K562 (cell line): ENCODE results near the gene LYRM1. TPM values are rescaled to one million over a fixed set of nuclear protein-coding genes. Genes with fewer than 3 reads are reported as not detected.
A peak's percentile ranks its signal among the peaks of the same experiment; 100 is the strongest.

Experiments
- ATAC-seq: fragments of 200-7000 bp; cut with Tn5 transposase; 3 replicates; pipeline ENCODE4 v1.9.1; 2020; ENCODE audit warnings: moderate library complexity
- BruUV-seq: library from RNA; stranded (reverse); fragments of 400-500 nt; replicated peaks from 2 replicates; lab custom pipeline; 2021; lab: Mats Ljungman, UMichigan
- CTCF ChIA-PET: fragments of 300-600 bp; formaldehyde crosslinking; extraction: SDS; loops from one replicate; lab custom pipeline; 2021; ENCODE audit warnings: low intra/inter-chr PET ratio; lab: Yijun Ruan, JAX
- POLR2A ChIA-PET: fragments of 300-600, 350-650 bp; sonication (Branson Sonifier 250); formaldehyde crosslinking; extraction: SDS; loops from one replicate; lab custom pipeline; 2021; ENCODE audit warnings: antibody characterized with exemption, inconsistent platforms; lab: Yijun Ruan, JAX
- DNase-seq, 4 experiments: peaks; one replicate each; pipeline versions ENCODE4 v3.0.0 to v3.0.0-alpha.2; 2011 to 2018; ENCODE audit warnings: low spot score in 3 of 4, mixed read lengths in 3 of 4; ENCODE audit errors: extremely low read depth in 1 of 4
- FAIRE-seq: peaks from 2 replicates; lab custom pipeline; 2011; peaks lifted over from hg19 to GRCh38; lab: Jason Lieb, UNC
- H2AFZ ChIP-seq: 2 replicates; pipeline ENCODE4 v1.6.0; 2011; ENCODE audit warnings: low read depth, low read length, control low read depth, inconsistent platforms
- H3K27ac ChIP-seq: fragments of 200-600 bp; 3 replicates; pipeline ENCODE4 v1.8.0; 2011; ENCODE audit warnings: low read depth, mild to moderate bottlenecking, control low read depth, inconsistent platforms, low read length, moderate library complexity, mixed read lengths; ENCODE audit errors: extremely low read depth
- H3K27me3 ChIP-seq, 2 experiments: fragments of 300-600 bp in 1 of 2; 2 replicates in 1 of 2; 3 replicates in 1 of 2; pipeline versions ENCODE4 v1.6.0 to v1.8.0; 2011; ENCODE audit warnings: inconsistent platforms in 2 of 2, low read length in 2 of 2, mild to moderate bottlenecking in 1 of 2, mixed read lengths in 1 of 2, moderate library complexity in 1 of 2; ENCODE audit not compliant: control insufficient read depth in 2 of 2, insufficient read depth in 2 of 2
- H3K36me3 ChIP-seq: fragments of 300-600 bp; 3 replicates; pipeline ENCODE4 v1.8.0; 2011; ENCODE audit warnings: mild to moderate bottlenecking, low read length, inconsistent platforms; ENCODE audit not compliant: control insufficient read depth, insufficient read depth
- H3K4me1 ChIP-seq, 2 experiments: fragments of 200-600 bp in 1 of 2; replicated peaks in 1 of 2; 2 replicates in 1 of 2; 3 replicates in 1 of 2; pipeline versions ENCODE4 v1.5.1 to v1.8.0; 2011; ENCODE audit warnings: inconsistent platforms in 2 of 2, low read length in 2 of 2, mild to moderate bottlenecking in 1 of 2, mixed read lengths in 1 of 2, moderate library complexity in 1 of 2; ENCODE audit not compliant: control insufficient read depth in 2 of 2, insufficient read depth in 2 of 2
- H3K4me2 ChIP-seq: 2 replicates; pipeline ENCODE4 v1.6.1; 2011; ENCODE audit warnings: low read length, control low read depth, inconsistent platforms, mixed read lengths; ENCODE audit not compliant: insufficient read depth
- H3K4me3 ChIP-seq: fragments of 200-600 bp; sonication (generic), shearing (Covaris generic); 2 replicates; pipeline ENCODE4 v1.5.1; 2016; ENCODE audit warnings: control low read depth, inconsistent platforms
- H3K79me2 ChIP-seq: fragments of 200-600 bp; 3 replicates; pipeline ENCODE4 v1.8.0; 2011; ENCODE audit warnings: low read length, inconsistent platforms; ENCODE audit not compliant: control insufficient read depth, insufficient read depth
- H3K9ac ChIP-seq, 2 experiments: 2 replicates each; pipeline versions ENCODE4 v1.6.0 to v1.6.1; 2011; ENCODE audit warnings: low read depth in 2 of 2, low read length in 2 of 2, control low read depth in 1 of 2, inconsistent platforms in 1 of 2, mild to moderate bottlenecking in 1 of 2, mixed read lengths in 1 of 2; ENCODE audit not compliant: insufficient read depth in 1 of 2
- H3K9me1 ChIP-seq: one replicate; pipeline ENCODE4 v1.6.0; 2011; ENCODE audit warnings: inconsistent platforms, mild to moderate bottlenecking, low read length, moderate library complexity; ENCODE audit not compliant: control insufficient read depth, insufficient read depth
- H3K9me3 ChIP-seq: replicated peaks from 2 replicates; pipeline ENCODE4 v1.5.1; 2011; ENCODE audit warnings: low read depth, low read length, inconsistent platforms; ENCODE audit not compliant: control insufficient read depth, insufficient read depth
- H4K20me1 ChIP-seq: replicated peaks from 2 replicates; pipeline ENCODE4 v1.6.1; 2011; ENCODE audit warnings: low read length, inconsistent platforms, mixed read lengths; ENCODE audit not compliant: control insufficient read depth, insufficient read depth
- FOXA3 ChIP-seq, 2 experiments: fragments of 450-650 bp in 1 of 2; sonication (generic) in 1 of 2; formaldehyde crosslinking; IDR thresholded peaks in 1 of 2; conservative IDR thresholded peaks in 1 of 2; 2 replicates each; pipeline versions ENCODE4 v1.4.0 to v1.8.0; 2020 to 2022; ENCODE audit warnings: mild to moderate bottlenecking in 2 of 2, missing genetic modification reagents in 1 of 2
- FOXK2 ChIP-seq, 2 experiments: fragments of 450-650 bp; IDR thresholded peaks in 1 of 2; conservative IDR thresholded peaks in 1 of 2; 2 replicates each; pipeline ENCODE4 v1.6.1; 2016; ENCODE audit warnings: low read depth in 2 of 2, mild to moderate bottlenecking in 1 of 2
- GTF2A2 ChIP-seq: IDR thresholded peaks from 2 replicates; pipeline ENCODE4 v1.6.1; 2016; ENCODE audit warnings: mild to moderate bottlenecking, missing genetic modification characterization, missing compliant biosample characterization
- HINFP ChIP-seq: fragments of 450-650 bp; conservative IDR thresholded peaks from 2 replicates; pipeline ENCODE4 v1.6.1; 2016; ENCODE audit warnings: missing genetic modification characterization, low read depth, mild to moderate bottlenecking, control low read depth, missing compliant biosample characterization
- HMBOX1 ChIP-seq: sonication (generic); IDR thresholded peaks from 2 replicates; pipeline ENCODE4 v1.6.1; 2016
- KLF13 ChIP-seq: fragments of 450-650 bp; IDR thresholded peaks from 2 replicates; pipeline ENCODE4 v1.6.1; 2016; ENCODE audit warnings: missing genetic modification characterization, low read depth, mild to moderate bottlenecking, missing compliant biosample characterization, moderate library complexity, borderline replicate concordance
- NR2C1 ChIP-seq, 2 experiments: fragments of 450-650 bp; IDR thresholded peaks; 2 replicates each; pipeline ENCODE4 v1.6.1; 2017; ENCODE audit warnings: mild to moderate bottlenecking in 2 of 2, antibody characterized with exemption in 1 of 2, inconsistent platforms in 1 of 2, missing compliant biosample characterization in 1 of 2, missing genetic modification characterization in 1 of 2
- POLR3G ChIP-seq: IDR thresholded peaks from 2 replicates; pipeline ENCODE4 v1.6.1; 2011; ENCODE audit not compliant: insufficient read length, insufficient replicate concordance; ENCODE audit errors: extremely low read depth
- RAD51 ChIP-seq: fragments of 450-650 bp; IDR thresholded peaks from 2 replicates; pipeline ENCODE4 v1.7.1; 2016; ENCODE audit warnings: low read depth, mild to moderate bottlenecking, borderline replicate concordance
- RBFOX2 ChIP-seq: fragments of 200-400 bp; formaldehyde crosslinking; IDR thresholded peaks from 2 replicates; pipeline ENCODE4 v1.6.1; 2017; ENCODE audit warnings: low read depth, mild to moderate bottlenecking, low read length, moderate library complexity
- RFX7 ChIP-seq: fragments of 250-450 bp; sonication (Bioruptor Pico); IDR thresholded peaks from 2 replicates; pipeline ENCODE4 v1.5.1; 2021; ENCODE audit warnings: mild to moderate bottlenecking
- YBX1 ChIP-seq: fragments of 450-650 bp; IDR thresholded peaks from 2 replicates; pipeline ENCODE4 v1.7.1; 2016; ENCODE audit warnings: mild to moderate bottlenecking
- ZFP1 ChIP-seq: fragments of 450-650 bp; formaldehyde crosslinking; IDR thresholded peaks from 2 replicates; pipeline ENCODE4 v1.4.0; 2020; ENCODE audit warnings: mild to moderate bottlenecking, mixed read lengths
- ZNF175 ChIP-seq: fragments of 200-800 bp; sonication (Bioruptor generic); IDR thresholded peaks from 2 replicates; pipeline ENCODE4 v1.6.1; 2016; ENCODE audit warnings: low read depth, mild to moderate bottlenecking, missing genetic modification characterization, missing compliant biosample characterization
- WGBS: fragments of 100-300 bp; shearing (Covaris generic); methylation state at CpG from one replicate; pipeline ENCODE4 v1.1.6; 2016; ENCODE audit warnings: low coverage, mixed read lengths; ENCODE audit not compliant: insufficient coverage; ENCODE audit errors: missing lambda C conversion rate; 5-methylcytosine and 5-hydroxymethylcytosine counted together
- in situ Hi-C: fragments of 300-500 bp; cut with MboI; formaldehyde crosslinking; loops from 4 replicates; pipeline ENCODE4 v1.15.0; 2018; ENCODE audit warnings: inconsistent platforms, mixed read lengths
- intact Hi-C: fragments of 100-400 bp; cut with micrococcal nuclease; formaldehyde crosslinking; loops from 2 replicates; pipeline ENCODE4 v1.14.2; 2022
- polyA plus RNA-seq, 8 experiments: library from polyadenylated mRNA; depleted of rRNA in 4 of 8; stranded (reverse) in 5 of 8; unstranded in 3 of 8; fragments of >200 nt; fragmentation: Nextera tagmentation in 2 of 8; fragmentation: Illumina TruSeq in 1 of 8; extraction: Ambion mirVana in 2 of 8; extraction: Trizol in 1 of 8; gene quantifications; 2 replicates each; pipeline versions ENCODE4 v1.2.1 to v1.2.3, GENCODE V29; 2011 to 2014; ENCODE audit warnings: inconsistent platforms in 1 of 8, missing spikeins in 1 of 8
- total RNA-seq, 7 experiments: library from RNA; depleted of rRNA in 6 of 7; stranded (reverse); fragments of >200 nt in 6 of 7; fragmentation: Illumina TruSeq in 2 of 7; extraction: Trizol in 2 of 7; gene quantifications; 2 replicates each; pipeline versions ENCODE4 v1.2.1 to v1.2.3, GENCODE V29; 2011 to 2021; ENCODE audit warnings: low replicate concordance in 1 of 7

Gene LYRM1
- total and polyA plus RNA-seq, 9 of the 15 experiments (the other 6 are each of a cell fraction or from before 2014, with no cell fraction given): 17.5 to 44.1 (median 32.7) TPM

- Histone ChIP-seq H3K4me2 (no peak overlapping the region), H2AFZ (no peak overlapping the region), H3K9me3 (no peaks in the 10 kb centered on the region), H3K4me3 (no peak overlapping the region), H3K79me2 (no peaks in the 10 kb centered on the region), H3K27ac (no peak overlapping the region), H4K20me1 (no peaks in the 10 kb centered on the region), H3K9me1 (no peaks in the 10 kb centered on the region), H3K4me1 (peaks cover 0 to 10% of the 10 kb centered on the region in 2 experiments; a peak in 3 of 5 replicates), H3K9ac (no peak overlapping the region), H3K36me3 (no peaks in the 10 kb centered on the region), H3K27me3 (no peaks in the 10 kb centered on the region)
- ChIA-PET POLR2A (interaction anchor here (0.9 to 1.3 kb wide), 4 partner anchors 8 to 48 kb away, joined by 3 to 4 read pairs (median 4); no protein-coding TSS in a partner anchor), CTCF (no interaction called here)
- in situ Hi-C loops: no loop called here
- TF ChIP-seq YBX1 (no peak), HMBOX1 (peak; percentile 25; the same call in 1 of the 2 replicates)
- FAIRE-seq (no peak), ATAC-seq (no peak), DNase-seq (no peak)
- intact Hi-C loops: no loop called here
- 67% methylated on average over 1 of the region's 1 CpG for WGBS
- BruUV-seq: no TSS peak
Observed at GRCh38 chr16:20884240-20884556, 16.4 kb upstream of the LYRM1 start.

- POLR2A ChIA-PET: interaction anchor here (0.6 kb wide), 1 partner anchor 18 kb away, joined by 5 read pairs; no protein-coding TSS in a partner anchor
- no TSS peak for BruUV-seq
- H3K9me3 ChIP-seq: no peaks in the 10 kb centered on the region
- H3K36me3 ChIP-seq: no peaks in the 10 kb centered on the region
- no peaks in the 10 kb centered on the region for H4K20me1 ChIP-seq
- H3K4me3 ChIP-seq: no peak overlapping the region
- no peak overlapping the region for H2AFZ ChIP-seq
- CTCF ChIA-PET: no interaction called here
- H3K9ac ChIP-seq: no peak overlapping the region
- 6% methylated on average over 1 of the region's 1 CpG for WGBS
- H3K79me2 ChIP-seq: no peaks in the 10 kb centered on the region
- no peak overlapping the region for H3K27ac ChIP-seq
- H3K4me2 ChIP-seq: no peak overlapping the region
- H3K27me3 ChIP-seq: no peaks in the 10 kb centered on the region
- intact Hi-C loops: no loop called here
- ATAC-seq (no peak), DNase-seq (no peak), FAIRE-seq (no peak)
- in situ Hi-C loops: no loop called here
- H3K4me1 ChIP-seq: peaks cover 0 to 10% of the 10 kb centered on the region in 2 experiments; a peak in 2 of 5 replicates
- H3K9me1 ChIP-seq: no peaks in the 10 kb centered on the region
- TF ChIP-seq ZFP1 (CRISPR knock-in tag): peak; percentile 25; the same call in 1 of the 2 replicates
- TF ChIP-seq POLR3G: no peak
- TF ChIP-seq RBFOX2: no peak
- no peak; the same call in 1 of the 2 replicates for TF ChIP-seq HINFP (tag)
- no peak for TF ChIP-seq KLF13 (tag)
- no peak for TF ChIP-seq FOXA3 (CRISPR knock-in tag; conservative IDR thresholded peaks at IDR 0.05 in 1 of 2, IDR thresholded peaks at IDR 0.05 in 1 of 2)
- no peak for TF ChIP-seq FOXK2 (conservative IDR thresholded peaks at IDR 0.05 in 1 of 2, IDR thresholded peaks at IDR 0.05 in 1 of 2; ENCODE audit: low read depth in 2 of 2)
- no peak for TF ChIP-seq GTF2A2 (tag)
- TF ChIP-seq RFX7 (CRISPR knock-in tag): no peak
- TF ChIP-seq RAD51: no peak
- TF ChIP-seq NR2C1 (IDR thresholded peaks at IDR 0.05): no peak
- TF ChIP-seq NR2C1 (tag; IDR thresholded peaks at IDR 0.05): peak; percentile 57
- TF ChIP-seq ZNF175 (CRISPR knock-in tag): peak; percentile 74; the same call in 1 of the 2 replicates
Observed at GRCh38 chr16:20886320-20886719, 14.3 kb upstream of the LYRM1 start.
